Skeletal muscle cell (primary cell): ENCODE results near the gene LGALS4.
"Not testable (repeated sequence)": the region's sequence is repeated elsewhere in the genome, so short reads cannot be mapped to it uniquely, and the experiment has no call there.

Source experiments
- DNase-seq: peaks from one replicate; pipeline ENCODE4 v3.0.0-alpha.2; 2010; ENCODE audit warnings: low read depth
- H3K4me3 ChIP-seq: 2 replicates; pipeline ENCODE4 v1.5.1; 2011; ENCODE audit warnings: low read depth, mild to moderate bottlenecking, control low read depth, low read length, moderate library complexity

Gene LGALS4

GRCh38 chr19:38781058-38781457, 31.7 kb downstream of the LGALS4 start:
- no peak for DNase-seq

DNA sequence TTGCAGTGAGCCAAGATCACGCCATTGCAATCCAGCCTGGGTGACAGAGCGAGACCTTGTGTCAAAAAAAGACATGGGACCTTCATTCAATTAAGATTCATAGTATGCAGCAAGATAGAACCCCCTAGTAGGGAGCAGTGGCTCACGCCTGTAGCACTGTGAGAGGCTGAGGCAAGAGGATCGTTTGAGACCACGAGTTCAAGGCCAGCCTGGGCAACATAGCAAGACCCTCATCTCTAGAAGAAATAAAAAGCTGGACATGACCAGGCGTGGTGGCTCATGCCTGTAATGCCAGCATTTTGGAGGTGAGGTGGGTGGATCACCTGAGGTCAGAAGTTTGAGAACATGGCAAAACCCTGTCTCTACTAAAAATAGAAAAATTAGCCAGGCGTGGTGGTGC, 32.3 kb downstream of the LGALS4 start:
- no peak overlapping the region for H3K4me3 ChIP-seq

More at GRCh38 chr19:38781058-38781457, 31.7 kb downstream of the LGALS4 start:
- no peak overlapping the region for H3K4me3 ChIP-seq

GRCh38 chr19:38778733-38779132, 34.0 kb downstream of the LGALS4 start:
- DNase-seq: no peak
- no peak overlapping the region for H3K4me3 ChIP-seq

More for the DNA sequence above, 32.3 kb downstream of the LGALS4 start:
- DNase-seq: no peak

DNA sequence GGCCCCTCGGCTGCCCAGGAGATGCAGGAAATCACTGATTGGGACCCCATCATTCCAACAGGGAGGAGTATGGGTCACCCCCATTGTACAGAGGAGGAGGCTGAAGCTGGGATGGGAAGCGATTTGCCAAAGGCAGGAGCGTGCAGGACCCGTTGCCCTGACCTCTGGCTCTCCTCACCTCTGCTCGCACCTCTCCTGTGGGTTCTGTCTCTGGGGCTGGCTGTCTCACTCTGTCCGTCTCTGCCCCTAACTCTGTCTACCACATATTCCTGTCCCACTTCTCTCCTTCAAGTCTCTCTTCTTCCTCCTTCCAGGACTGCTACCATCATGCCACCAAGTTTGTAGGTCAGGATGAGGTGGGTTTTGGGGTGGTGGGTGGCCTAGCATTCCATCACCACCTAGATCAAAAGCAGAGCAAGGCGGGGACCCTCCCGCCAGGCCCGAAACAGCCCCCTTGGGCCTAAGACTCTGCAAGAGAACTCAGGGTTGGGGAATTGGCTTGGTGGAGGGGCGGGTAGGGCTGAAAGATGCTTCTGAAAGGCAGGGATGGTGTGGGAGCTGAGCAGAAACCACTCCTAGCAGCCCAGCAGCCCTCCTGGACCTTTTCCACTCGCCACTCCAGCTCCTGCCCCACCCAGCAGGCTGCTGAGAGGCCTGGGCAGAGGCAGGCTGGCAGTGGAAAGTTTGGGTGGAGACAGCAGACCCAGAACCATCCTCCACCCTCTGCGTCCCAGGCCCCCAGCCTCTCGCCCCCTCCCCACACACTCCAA, 38.4 kb downstream of the LGALS4 start:
- no peak overlapping the region for H3K4me3 ChIP-seq
- no peak for DNase-seq

GRCh38 chr19:38773469-38774177, 39.1 kb downstream of the LGALS4 start, which contains the start of gene LGALS7:
LGALS7 (minus strand) TSS chr19:38773517; CDS start chr19:38773492, 25 bp downstream.
- H3K4me3 ChIP-seq: no peak within 1 kb of the TSS
- DNase-seq: no peak

GRCh38 chr19:38771569-38771968, 41.2 kb downstream of the LGALS4 start:
- DNase-seq, H3K4me3 ChIP-seq: not testable (repeated sequence)

DNA sequence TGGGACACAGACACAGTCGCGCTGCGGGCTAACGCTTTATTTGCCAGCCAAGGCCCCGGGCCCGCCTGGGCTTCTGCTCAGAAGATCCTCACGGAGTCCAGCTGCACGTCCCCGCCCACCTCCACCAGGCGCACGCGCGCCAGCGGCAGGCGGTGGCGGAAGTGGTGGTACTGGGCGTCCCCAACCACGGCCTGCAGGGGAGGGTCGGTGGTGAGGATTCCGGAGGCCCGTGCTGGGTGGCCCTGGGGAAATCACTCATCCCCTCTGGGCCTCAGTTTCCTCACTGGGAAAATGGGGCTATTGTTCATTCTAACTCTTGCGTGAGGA, 41.8 kb downstream of the LGALS4 start:
- DNase-seq: not testable (repeated sequence)

GRCh38 chr19:38770228-38770948, 42.4 kb downstream of the LGALS4 start:
- not testable (repeated sequence) for DNase-seq
- H3K4me3 ChIP-seq: peak overlapping the region; percentile 18

More for the DNA sequence above, 41.8 kb downstream of the LGALS4 start:
- H3K4me3 ChIP-seq: not testable (repeated sequence)

- H3K4me3 ChIP-seq: peak overlapping the region; percentile 18
Observed at GRCh38 chr19:38769635-38770211, 43.0 kb downstream of the LGALS4 start.

DNA sequence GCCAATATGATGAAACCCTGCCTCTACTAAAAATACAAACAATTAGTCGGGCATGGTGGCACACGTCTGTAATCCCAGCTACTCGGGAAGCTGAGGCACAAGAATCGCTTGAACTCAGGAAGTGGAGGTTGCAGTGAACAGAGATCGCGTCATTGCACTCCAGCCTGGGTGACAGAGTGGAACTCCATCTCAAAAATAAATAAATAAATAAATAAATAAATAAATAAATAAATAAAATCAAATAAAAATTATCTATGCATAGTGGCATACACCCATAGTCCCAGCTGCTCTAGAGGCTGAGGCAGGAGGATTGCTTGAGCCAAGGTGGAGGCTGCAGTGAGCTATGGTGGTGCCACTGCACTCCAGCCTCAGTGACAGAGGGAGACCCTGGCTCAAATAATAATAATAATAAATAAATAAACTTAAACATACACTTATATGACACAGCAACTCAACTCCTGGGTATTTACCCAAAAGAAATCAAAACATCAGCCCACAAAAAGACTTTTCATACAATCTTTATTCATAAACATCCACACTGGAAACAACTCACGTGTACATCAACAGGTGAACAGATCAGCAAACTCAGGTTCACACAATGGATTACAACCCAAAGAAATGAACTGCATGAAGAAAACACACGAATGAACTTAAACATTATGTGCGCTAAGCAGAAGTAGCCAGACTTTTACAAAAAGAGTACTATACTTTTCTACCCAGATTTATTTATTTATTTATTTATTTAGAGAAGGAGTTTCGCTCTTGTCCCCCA, 46.3 kb downstream of the LGALS4 start:
- no peak for DNase-seq
- H3K4me3 ChIP-seq: no peak overlapping the region

More at GRCh38 chr19:38769635-38770211, 43.0 kb downstream of the LGALS4 start:
- no peak for DNase-seq

- no peak for DNase-seq
- no peak overlapping the region for H3K4me3 ChIP-seq
Observed at GRCh38 chr19:38765214-38765613, 47.5 kb downstream of the LGALS4 start.

GRCh38 chr19:38763795-38764220, 48.9 kb downstream of the LGALS4 start:
- H3K4me3 ChIP-seq: no peak overlapping the region
- no peak for DNase-seq

- not testable (repeated sequence) for DNase-seq
Observed at GRCh38 chr19:38761884-38762389, 50.8 kb downstream of the LGALS4 start.

GRCh38 chr19:38760805-38761517, 51.8 kb downstream of the LGALS4 start:
- not testable (repeated sequence) for DNase-seq, H3K4me3 ChIP-seq

More at GRCh38 chr19:38761884-38762389, 50.8 kb downstream of the LGALS4 start:
- not testable (repeated sequence) for H3K4me3 ChIP-seq

GRCh38 chr19:38759590-38760003, 53.1 kb downstream of the LGALS4 start:
- no peak overlapping the region for H3K4me3 ChIP-seq
- no peak for DNase-seq

GRCh38 chr19:38754196-38754595, 58.5 kb downstream of the LGALS4 start:
- H3K4me3 ChIP-seq, DNase-seq: not testable (repeated sequence)

GRCh38 chr19:38753783-38754182, 59.0 kb downstream of the LGALS4 start:
- H3K4me3 ChIP-seq, DNase-seq: not testable (repeated sequence)
